Head of caudate nucleus (tissue), 42 donors: ENCODE measurements around the gene ZMIZ1.

ENCODE experiments used
- DNase-seq, 42 donors: peaks; one replicate each; pipeline versions ENCODE4 v3.0.0 to v3.0.0-alpha.2; 2020 to 2021; ENCODE audit warnings: mixed read lengths in 7 of 42
- intact Hi-C: fragments of 100-400 bp; cut with DNase I; formaldehyde crosslinking; loops from one replicate; pipeline ENCODE4 v1.15.0; 2022

ZMIZ1 gene

DNA sequence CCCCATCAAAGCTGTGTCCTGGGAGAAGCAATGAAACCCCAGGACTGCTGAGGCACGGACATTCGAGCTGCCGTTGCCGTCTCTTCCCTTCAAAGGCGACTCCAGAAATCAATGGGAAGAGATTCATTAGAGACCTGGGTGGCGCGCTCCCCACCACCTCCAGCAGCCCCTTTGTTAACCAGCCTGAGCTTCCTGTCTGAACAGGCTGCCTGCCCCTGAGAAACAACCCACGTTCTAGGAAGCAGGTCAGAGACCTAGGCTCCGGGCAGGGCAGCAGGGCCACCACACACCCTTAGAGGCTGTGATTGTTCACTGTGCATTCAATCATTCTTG, 167.6 kb downstream of the ZMIZ1 start:
- intact Hi-C loops: no loop called here
- no peak for DNase-seq

DNA sequence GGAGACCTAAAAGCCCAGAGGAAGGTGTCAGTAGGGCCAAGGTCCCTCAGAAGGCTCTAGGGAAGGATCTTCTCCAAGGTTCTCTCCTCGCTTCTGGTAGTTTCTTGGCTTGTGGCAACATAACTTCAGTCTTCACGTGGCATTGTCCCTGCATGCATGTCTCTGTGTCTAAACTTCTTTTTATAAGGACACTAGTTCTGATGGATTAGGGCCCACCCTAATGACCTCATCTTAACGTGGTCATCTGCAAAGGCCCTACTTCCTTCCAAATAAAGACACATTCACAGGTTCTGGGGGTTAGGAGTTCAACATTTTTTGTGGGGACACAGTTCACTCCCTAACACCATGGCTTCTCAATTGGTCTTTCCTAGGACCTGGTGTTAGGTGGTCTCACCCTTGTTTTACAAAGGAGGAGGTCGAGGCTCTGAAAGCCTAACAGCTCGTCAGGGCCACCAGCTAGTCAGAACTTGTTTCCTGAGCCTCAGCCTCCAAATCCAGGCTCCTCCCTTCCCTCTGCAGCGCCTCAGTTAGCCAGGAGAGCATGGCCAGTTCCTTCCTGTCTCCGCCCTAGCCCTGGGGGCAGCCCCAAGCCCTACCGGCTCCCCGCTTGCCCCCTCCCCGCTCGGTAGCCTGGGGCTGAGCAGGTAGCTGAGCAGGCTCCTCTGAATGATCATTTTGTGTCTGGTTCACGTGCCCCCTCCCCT, 168.8 kb downstream of the ZMIZ1 start:
- no peak for DNase-seq
- intact Hi-C loops: no loop called here

DNA sequence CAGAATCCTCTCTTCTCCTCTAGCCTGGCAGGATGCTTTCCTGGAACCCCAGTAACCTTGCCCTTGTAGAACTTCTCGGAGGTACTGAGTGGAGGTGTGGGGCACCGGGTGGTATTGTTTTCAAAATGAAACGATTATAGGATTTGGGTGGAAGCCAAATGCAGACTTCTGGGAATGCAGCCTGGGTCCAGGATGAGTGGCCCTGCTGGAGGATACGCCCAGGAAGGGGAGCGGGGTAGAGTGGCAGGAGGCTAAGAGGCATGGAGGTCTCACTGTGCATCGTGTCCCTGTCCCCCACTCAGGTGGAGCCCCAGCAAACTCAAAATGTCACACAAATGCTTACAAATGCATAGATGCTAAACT, 169.4 kb downstream of the ZMIZ1 start:
- intact Hi-C loops: no loop called here
- no peak for DNase-seq

DNA sequence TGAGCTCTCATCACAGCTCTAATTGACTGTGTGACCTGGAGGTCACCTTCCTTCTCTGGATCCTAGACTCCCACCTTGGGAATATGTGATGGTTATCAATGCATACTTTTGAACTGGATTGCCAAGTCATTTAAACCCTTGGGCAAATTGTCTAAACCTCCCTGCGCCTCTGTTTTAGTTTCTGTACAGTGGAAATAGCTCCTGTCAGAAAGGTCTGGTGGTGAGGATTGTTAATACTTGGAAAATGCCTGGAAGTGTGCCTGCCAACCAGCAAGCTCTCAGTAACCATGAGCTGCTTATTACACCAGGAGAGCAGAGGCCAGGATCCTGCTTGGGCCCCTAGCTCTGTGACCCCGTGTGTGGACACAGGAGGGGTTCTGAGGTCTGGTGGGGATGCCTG, 169.8 kb downstream of the ZMIZ1 start:
- DNase-seq: no peak
- intact Hi-C loops: no loop called here

DNA sequence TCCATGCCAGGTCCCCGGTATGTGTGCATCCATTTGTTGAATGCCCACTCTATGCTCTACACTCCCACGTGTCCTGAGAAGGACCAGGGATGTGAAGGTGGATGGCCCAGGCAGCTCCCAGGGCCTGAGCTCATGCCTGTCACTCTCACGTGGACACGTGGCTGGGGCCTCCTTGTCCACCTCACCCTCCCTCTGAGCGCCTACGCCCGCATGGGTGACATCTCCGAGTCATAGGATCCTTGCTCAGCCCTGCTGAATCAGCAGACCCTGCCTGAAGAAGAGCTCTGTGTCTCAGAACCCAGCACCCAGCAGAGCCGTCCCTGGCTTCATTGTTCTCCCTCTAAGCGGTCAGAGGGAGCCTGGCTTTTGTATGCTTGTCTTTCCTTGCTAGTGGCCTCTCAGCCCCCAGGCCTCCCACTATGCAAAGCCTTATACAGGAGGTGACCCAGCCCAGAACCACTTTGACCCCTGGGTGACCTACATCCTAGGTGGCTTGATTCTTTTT, 170.6 kb downstream of the ZMIZ1 start:
- intact Hi-C loops: no loop called here
- peak in 39 of 42 donors; percentile 43 to 87 (median 71) for DNase-seq

DNA sequence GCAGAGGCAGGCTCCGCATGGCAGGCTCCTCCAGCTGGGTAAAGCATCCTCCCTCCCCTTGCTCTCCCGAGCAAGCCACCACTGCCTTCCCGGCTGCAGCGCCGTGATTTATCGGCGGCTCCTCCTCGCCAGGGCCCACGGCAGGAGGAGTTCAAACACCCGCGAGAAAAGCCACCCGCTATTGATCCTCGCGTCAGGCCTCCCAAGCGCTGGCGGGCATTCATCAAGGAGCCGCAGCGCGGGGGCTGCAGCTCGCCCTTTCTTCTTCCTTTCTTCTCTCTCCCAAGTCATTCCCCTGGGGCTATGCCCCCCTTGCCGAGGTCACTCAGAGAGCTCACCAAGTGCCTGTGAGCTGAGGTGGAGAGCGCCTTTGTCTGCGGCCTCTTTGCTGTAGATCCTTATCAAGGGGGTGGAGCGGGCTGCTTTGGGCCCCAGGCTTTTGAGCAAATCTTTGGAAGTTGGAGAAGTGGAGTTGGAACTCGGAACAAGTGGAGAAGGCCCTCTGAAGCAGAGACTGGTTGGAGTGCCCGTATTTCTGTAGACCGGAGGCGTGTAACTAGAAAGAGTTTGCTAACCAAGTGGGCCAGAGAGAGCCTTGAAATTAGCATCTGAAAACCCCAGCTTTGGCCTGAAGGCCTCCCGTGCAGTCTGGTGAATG, 171.3 kb downstream of the ZMIZ1 start:
- intact Hi-C loops: loop anchor here (5.0 kb wide), 1 partner anchor 47 kb away; no protein-coding TSS in a partner anchor
- peak in 2 of 42 donors; percentile 33 to 35 for DNase-seq

DNA sequence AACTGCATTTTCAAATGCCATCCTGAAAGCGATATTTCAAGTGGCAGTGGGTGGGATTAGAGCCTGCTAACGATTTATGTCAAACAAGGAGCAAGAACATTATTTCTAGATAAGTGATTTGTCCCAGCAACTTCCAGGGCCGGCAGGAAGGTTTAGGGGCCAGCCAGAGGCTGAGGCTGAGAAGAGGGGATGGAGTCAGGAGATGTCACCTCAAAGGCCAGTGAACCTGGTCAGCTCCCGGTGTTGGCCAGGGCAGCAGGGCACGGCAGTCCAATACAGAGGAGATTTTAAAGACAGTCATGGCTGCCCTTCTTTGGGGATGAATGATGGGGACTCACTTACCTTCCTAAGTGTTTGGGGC, 172.8 kb downstream of the ZMIZ1 start:
- peak in 1 of 42 donors; percentile 17 for DNase-seq
- intact Hi-C loops: loop anchor here (5.0 kb wide), 1 partner anchor 46 kb away; no protein-coding TSS in a partner anchor

DNA sequence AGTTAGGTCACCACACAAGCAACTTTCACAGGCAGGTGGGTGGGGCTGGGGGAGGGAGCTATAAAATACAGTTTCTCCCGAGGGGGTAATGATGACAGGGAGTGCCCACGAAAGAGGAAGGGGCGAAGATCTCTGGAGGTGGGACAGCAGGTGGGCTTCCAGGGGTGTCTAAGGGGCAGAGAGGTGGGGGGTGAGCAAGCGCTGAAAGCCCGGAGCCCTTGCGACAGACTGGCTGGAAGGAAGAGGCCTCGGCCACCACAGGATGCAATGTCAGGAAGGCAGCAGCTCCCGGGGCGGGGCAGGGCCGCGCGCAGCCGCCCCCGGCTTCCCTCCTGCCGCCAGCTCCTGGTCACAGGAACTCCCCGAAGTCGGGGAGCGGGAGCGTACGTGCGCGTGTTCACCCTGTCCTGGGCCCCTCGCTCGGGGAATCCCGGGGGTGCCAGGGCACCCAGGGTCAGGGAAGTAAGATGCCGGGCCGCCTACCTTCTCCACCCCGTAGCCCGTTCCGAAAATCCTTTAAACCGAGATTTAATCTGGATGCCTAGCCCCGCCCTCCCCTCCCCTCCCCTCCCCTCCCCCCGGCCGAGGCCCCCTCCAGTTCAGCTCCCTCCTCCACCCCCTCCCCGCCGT, 173.3 kb downstream of the ZMIZ1 start:
- DNase-seq: peak in 26 of 42 donors; percentile 37 to 74 (median 57)
- intact Hi-C loops: loop anchor here (5.0 kb wide), 1 partner anchor 45 kb away; no protein-coding TSS in a partner anchor

DNA sequence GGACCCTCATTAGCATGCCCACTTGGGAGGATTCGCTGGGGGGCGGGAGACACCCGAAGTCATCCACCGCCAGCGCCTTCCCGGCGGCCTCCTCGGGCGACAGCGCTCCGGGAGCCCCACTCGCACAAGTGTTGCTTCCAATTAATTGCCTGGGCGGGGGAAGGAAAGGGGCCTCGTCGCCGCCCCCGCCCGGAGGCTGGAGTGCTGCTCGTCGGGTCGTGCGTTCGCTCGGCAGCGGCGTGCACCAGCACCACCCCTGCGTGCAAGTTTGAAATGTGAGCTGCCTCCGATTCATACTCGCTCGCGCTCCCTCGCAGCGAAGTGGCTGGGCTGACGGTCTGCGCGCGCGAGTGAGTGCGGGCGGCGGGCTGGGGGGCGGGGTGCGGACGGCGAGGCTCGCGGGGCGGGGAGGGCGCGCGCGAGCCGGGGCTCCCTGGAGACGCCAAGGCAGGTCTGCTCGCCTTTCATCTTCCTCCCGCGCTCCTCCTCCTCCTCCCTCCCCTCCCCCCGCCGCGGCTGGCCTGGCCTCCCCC, 173.9 kb downstream of the ZMIZ1 start:
- intact Hi-C loops: loop anchor here (5.0 kb wide), 1 partner anchor 45 kb away; no protein-coding TSS in a partner anchor

DNA sequence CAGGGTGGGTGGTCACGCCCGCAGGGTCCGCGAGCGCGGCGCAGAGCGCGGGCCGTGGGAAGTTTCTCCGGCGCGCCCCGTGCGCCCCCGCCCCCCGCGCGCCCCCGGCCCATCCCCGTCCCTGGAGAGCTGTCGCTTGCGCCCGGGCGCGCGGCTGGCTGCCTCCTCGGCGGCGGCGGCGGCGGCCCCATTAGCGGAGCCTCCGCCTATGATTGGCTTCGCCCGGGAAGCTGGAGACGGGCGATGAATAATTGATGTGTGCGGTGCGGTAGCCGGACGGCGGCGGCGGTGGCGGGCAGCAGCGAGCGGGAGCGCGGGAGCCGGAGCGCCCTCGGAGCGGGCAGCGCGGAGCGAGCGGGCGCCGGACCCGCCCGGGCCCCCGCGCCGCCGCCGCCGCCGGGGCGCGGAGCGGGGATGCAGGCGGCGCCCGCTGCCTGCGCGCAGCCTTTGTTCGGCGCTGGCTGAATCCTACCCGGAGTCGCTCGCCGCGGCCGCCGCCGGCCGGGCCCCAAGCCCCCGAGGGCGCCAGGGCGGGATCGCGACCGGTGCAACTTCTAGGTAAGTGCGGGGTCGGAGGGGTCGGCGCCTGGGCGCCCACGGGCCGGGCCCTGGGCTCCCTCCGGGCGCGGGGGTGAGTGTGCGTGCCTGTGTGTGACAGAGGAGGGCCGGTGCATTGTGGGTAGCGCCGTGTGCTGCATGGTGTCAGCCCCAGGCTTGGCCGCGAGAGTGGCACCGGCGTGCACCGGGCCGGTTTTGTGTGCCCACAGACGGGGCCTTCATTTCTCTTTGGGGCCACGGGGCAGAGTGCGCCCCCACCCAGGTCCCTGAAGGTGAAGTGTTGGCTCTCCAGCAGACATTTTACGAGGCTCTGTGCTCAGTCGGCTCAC, 174.7 kb downstream of the ZMIZ1 start:
- intact Hi-C loops: loop anchor here (5.0 kb wide), 1 partner anchor 44 kb away; no protein-coding TSS in a partner anchor
- DNase-seq: peak; percentile 63 to 91 (median 83)

More for the DNA sequence above, 173.9 kb downstream of the ZMIZ1 start:
- DNase-seq: peak in 41 of 42 donors; percentile 51 to 89 (median 73)

DNA sequence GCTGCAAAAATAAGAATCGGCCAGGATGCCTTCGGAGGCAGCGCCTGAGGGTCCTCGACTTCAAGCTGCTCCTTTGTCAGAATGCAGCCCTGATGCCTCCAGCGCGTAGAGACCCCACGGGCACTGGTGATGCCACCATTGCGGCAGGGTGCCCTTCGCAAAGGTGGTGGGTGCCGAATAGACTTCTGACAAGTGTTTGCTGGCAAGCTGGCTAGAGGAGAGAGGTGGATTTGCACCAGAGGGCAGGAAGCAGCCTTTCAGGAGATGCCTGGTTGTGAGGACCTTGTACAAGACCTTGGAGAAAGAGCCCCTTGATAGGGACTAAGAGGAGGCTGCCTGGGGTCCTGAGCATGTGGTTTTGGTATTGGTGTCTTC, 175.3 kb downstream of the ZMIZ1 start:
- DNase-seq: no peak
- intact Hi-C loops: loop anchor here (5.0 kb wide), 1 partner anchor 43 kb away; no protein-coding TSS in a partner anchor

DNA sequence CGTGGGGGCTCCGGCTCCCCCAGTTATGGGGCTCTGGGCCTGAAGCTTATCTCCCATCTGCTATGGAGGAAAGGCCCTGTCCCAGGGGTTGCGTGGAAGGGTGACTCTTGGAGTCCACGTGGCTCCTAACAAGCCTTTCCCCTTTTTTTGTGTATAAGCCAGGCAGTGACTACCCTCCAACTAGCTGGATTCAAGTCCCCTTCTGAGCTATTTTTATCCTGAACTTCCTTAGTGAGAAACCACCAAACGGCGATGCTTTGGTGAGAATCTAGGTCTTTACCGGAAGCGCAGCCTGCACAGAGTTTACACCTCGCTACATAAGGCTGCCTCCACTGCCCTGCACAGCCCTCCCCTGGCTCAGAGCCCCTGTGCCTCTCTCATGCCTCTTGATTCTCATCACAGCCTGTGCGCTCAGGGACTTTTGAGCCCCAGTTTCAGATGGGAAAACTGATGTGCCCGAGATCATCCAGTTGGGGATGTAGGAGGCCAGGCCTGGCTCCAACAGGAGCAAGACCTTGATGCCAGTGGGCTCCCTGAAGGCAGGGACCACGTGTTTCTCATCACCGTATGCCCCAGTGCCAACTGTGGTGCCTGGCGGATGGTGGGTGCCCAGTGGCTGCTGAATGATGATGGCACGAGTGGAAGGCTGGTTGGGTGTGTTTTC, 176.2 kb downstream of the ZMIZ1 start:
- intact Hi-C loops: loop anchor here (5.0 kb wide), 1 partner anchor 42 kb away; no protein-coding TSS in a partner anchor
- peak in 1 of 42 donors; percentile 28 for DNase-seq

DNA sequence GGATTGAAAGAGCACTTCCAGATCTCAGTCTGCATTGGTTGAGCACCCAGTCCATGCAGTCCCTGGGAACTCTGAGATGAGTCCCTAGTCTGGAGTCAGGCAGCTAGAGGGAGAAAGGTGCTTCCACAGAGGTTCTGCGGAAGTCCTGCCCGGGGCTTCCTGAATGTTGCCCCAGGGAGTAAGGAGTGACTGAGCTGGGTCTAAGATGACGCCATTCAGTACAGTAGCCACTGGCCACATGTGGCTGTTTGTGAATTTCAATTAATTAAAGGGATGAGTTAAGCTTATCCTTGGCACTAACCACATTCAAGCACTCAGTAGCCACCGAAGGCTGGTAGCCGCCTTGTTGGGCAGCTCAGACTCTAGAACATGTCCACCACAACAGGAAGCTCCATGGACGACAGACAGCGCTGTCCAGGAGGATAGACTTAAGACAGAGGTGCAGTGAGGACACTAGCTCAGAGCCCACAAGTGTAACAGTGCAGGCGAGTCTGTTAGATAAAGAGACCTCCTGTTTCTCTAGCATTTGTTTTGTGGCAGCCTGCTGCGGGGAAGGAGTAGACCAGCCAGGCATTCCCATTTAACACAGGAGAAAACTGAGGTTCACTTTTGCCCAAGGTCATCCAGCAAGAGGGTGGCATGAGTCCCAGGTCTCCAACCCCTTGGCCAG, 176.9 kb downstream of the ZMIZ1 start:
- intact Hi-C loops: loop anchor here (2.0 kb wide), 1 partner anchor 29 kb away; no protein-coding TSS in a partner anchor

DNA sequence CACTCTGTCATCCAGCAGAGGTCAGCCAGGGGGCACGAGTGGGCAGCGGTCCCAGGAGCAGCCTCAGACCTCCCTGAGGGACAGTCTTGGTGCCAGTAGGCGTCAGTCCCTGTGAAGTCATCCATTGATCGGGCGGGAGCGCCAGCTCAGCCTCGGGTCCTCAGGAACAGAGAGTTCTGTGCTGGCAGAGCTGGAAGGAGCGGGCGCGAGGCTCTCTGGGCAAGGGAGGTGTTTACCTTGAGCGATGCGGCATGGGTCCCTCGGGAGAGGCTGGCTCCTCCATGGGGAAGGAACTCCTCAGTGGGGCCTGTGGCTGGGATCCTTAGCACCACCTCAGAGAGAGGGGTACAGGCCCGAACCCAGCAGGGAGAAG, 177.4 kb downstream of the ZMIZ1 start:
- intact Hi-C loops: loop anchor here (2.0 kb wide), 1 partner anchor 29 kb away; no protein-coding TSS in a partner anchor
- DNase-seq: peak; percentile 53 to 93 (median 80)

More for the DNA sequence above, 176.9 kb downstream of the ZMIZ1 start:
- DNase-seq: no peak

DNA sequence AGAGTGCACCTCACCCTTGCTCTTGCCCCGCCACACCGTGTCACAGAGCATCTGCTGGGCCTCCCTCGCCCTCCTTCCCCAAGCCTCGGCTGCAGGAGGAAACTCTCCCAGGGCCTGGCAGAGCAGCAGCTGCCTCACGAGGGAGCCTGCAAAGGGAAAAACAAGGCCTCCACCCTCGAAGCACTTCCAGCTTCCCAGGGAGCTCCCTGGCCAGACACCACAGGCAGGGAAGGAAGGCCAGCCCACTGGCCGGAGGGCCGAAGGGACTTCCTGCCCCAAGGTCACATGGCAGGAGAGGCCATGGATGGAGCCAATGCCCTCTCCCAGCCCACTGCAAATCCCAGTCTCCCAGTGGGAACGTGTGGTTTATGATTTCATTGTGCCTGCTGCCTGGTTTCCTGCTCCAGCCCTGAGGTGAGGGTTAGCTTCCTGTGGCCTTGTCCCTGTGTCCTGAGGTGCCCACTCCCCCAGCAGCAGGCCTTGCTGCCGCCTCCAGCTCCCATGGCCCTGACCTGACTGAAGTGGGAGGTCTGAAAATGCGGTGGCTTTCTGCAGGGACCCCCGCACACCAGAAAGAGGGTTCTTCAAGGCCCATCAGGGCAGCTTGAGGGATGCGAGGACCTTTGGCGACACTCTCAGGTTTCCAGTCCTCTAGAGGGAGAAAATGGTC, 178.0 kb downstream of the ZMIZ1 start:
- intact Hi-C loops: loop anchor here (2.0 kb wide), 1 partner anchor 28 kb away; no protein-coding TSS in a partner anchor

DNA sequence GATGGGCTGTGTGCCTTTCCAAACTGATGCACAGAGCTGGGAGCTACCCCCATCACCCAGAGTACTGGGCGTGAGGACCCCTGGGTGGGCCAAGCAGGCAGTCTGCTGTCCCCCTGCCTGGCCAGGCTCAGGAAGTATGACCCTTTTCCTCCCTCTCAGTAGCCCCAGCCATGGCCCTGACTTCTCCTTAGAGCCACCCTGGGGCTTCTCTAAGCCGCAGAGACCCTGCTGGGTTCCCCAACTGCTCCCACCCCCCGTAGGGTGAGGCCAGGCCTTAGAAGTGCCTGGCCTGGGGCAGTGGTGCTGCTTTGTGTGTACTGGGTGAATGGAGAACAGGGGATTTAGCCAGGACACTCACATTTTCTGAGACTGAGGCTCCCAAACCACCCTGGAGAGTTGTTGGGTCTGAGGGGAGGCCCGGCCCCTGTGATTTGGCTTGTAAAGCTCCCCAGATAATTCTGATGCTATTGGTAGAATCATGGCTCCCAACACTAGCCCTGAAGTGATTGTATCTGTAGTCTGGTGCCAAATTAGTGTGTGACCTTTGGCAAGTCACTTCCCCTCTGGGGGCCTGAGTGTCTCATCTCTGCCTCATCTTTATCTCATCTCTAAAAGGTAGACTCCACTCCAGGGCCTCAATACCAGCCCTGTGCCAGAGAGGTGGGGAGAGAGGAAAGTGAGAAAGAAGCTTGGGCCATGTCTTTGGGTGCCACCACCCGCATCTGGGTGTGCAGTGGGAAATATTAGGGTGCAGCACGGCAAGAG, 178.8 kb downstream of the ZMIZ1 start:
- DNase-seq: no peak
- intact Hi-C loops: loop anchor here (2.0 kb wide), 1 partner anchor 27 kb away; no protein-coding TSS in a partner anchor

More for the DNA sequence above, 178.0 kb downstream of the ZMIZ1 start:
- peak in 27 of 42 donors; percentile 39 to 80 (median 61) for DNase-seq
